ENCODE measurements around the gene UBE2E1.
A peak's percentile ranks its signal among the peaks of the same experiment; 100 is the strongest.

The UBE2E1 gene

DNA sequence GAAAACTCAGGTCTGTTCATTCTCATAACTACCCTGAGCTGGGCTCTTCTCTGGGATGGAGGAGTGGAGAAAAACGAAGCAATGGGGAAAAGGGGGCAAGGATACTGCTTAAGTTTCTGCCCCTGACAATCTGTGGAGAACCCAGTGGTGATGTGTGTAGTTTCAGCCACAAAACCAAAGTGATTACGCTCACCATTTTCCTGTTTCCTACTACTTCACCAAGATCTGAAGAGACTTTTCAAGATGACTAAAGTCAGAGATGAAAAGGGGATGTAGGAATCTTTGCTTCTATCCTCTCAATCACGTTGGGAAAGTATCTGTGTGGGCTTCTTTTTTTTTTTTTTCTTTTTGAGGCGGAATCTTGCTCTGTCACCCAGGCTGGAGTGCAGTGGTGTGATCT is 8.3 kb upstream of the UBE2E1 start:
- no peak for DNase-seq

DNA sequence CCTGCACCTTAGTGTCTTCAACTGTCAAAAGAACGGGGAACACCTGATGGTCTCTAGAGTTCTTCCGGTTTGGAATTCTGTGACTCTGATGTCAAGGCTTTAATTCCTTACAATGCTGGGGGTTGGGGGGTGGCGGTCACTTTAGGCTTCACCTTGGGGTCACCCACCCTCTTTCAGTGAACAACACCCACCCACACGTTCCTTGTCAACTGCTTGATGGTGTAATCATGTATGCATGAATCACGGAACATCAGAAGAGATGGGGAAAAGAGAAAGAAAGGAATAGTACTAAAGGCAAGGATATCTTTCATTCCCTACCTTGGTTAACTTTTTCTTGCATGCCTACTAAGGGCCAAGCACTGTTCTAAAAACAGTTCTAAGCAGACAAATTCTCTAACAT is 7.3 kb upstream of the UBE2E1 start:
- no peak for DNase-seq

DNA sequence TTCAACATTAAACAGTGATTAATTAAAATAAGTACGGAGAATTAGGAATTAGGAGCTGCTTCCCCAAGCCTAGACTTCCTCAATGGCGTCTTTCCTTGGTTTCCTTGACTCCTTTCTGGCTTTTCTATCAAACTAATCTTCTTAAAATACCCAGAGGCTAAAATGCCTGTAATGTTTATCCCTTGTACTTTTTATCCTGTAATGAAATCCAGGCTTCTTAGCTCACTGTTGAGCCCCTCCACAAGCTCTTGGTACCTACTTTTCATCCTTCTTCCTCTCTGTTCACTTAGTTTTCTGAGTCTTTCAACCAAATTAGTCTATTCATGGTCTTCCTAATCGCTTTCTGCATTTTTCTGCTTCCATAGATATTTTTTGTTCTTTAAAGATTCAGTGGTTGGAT is 6.9 kb upstream of the UBE2E1 start:
- DNase-seq, result no peak

DNA sequence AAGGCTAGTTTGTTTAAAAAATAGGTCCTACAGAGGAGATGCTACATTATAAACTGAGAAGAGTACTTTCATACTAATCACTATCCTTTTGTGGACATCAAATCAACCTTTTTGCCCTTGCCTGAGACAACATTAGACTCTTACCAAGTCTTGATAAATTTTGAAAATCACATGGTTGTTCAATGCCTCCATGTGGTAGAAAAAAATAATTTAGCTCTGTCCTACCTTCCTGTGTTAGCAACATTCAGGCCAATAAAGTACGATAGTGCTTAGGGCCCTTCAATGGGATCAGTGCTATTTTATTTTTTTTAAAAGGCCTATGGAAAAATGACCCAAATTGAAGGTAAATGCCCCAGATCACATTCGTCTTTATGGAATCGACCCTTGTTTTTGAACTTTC is 5.0 kb upstream of the UBE2E1 start:
- no peak for DNase-seq

DNA sequence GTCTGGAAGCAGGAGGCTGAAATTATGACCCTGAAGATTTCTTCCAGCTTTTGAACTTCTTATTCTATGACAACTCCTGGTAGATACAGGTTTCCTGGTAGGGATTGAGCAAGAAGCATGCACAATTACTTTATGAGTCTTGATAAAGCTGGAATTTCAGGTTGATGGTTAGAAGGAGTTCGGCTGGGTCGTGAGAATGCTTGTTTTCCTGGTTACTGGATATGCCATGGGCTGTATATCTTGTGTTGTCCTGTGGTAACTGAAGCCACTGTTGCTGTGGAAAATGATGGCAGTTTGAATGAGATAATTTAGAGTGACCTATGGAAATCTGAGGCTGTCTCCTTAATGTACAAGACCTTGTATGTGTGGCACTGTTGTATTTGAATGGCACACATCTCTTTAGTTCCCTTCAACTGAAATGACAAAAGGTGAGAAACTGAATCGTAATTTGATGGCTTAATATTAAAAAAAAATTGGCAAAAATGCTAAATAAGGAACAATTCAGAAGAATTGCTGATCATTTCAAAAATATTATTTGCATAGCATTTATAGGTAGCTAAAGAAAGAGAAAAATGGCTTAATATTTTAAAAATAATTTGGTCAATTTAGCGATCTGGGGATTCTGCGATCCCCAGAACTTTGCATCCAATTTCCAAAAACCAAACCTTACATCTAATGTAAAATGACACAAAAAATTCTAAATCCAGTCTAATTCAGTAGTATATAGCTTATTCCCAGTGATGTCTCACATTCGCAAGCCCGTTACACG is 1.1 kb upstream of the UBE2E1 start:
- DNase-seq, result no peak

DNA sequence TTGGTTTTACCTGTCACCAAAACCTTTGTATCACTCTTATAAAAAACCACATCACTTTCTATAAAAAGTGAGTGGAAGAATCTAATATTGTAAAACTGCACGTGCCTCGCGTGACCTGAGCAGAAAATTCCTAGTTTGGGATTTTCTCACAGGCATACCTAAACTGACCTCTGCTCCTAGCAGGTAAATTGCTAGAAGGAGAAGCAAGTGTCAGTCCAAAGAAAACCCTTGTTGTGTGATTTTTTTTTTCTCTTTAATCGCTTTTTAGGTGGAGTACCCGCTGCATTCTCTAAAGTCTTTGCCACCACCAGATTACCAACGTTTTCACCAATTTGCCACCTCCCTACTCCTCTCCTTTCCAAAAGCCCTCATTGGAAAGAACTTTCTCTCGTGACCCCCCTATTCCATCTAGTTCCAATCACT is 534 bp upstream of the UBE2E1 start:
- no peak for DNase-seq

DNA sequence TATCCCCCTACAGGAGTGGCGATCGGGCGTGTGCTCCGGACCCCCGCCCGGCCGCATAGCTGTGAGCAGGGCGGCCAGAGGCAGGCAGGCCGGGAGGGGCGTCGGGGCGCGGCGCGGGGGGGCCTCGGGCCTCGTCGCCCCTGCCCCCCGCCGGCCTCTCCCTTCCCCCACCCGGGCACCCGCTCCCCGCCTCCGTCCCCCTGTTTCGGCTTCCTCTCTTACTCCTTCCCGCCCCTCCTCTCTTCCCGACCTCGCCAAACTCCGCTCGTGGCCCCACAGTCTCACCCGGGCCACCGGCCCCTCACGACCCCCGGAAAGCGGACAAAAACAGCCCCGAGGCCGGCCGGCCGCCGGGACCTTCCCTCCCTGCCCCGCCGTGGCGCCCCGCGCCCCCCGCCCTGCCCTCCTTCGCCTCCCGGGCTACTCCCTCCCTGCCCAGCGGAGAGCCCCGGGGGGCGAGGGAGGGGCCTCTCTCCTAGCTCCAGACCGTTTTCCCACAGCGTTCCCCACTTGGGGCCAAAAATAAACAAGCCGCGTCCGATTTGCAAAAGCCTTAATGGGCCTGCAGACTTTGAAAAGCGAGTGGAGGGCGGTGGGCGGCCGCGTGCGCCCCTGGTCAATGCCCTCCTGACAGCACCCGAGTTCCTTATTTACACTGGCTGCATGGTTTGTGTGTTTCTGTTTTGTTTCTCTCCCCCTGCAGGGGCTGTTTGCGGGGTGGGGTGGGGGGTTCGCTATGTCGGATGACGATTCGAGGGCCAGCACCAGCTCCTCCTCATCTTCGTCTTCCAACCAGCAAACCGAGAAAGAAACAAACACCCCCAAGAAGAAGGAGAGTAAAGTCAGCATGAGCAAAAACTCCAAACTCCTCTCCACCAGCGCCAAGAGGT is 1.0 kb downstream of the UBE2E1 start:
- DNase-seq, result no peak

DNA sequence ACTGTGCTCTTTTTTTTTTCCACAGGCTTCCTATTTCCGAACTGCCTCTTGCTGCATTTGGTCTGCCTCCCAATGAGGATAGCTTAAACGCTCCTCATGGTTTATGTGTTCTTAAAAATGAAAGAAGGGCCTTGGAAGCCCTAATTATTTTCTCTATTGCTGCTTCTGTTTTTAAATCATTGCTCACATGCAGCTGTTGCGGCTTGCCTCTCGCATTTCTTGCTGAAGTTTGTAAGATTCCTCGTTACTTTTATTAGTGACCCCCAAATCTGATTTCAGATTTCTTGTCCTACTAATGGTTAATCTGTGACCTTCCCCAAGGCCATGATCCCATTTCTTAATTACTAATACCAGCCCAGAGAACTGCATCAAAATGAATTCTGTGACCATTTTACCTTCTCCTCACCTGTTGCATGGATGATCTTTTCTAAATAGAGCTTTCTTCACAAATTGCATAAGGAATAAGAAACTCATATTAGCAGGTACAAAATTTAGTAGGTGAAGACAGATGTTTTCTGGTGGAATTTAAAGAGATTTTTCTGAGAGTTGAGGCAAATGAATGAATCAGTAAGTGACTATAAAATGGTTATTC is 1.8 kb downstream of the UBE2E1 start:
- no peak for DNase-seq

DNA sequence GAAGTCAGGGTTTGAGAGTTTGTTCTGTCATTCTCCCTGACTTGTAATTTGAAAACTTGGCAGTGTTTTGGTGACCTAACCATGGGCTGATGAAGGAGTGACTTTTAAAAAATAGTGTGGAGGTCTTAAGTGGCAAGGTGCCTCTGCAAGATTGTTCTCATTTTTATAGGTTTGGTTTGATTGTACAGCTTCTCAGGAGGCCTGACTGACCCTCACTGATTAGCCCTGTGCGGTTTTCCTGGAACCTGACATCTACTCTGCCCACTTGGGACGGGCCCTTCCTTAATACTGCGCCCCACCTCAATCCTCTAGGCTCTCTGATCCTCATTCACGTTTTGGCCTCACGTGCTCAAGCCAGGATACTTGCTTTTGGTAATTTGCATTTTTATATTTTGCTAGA is 2.8 kb downstream of the UBE2E1 start:
- DNase-seq, result no peak

DNA sequence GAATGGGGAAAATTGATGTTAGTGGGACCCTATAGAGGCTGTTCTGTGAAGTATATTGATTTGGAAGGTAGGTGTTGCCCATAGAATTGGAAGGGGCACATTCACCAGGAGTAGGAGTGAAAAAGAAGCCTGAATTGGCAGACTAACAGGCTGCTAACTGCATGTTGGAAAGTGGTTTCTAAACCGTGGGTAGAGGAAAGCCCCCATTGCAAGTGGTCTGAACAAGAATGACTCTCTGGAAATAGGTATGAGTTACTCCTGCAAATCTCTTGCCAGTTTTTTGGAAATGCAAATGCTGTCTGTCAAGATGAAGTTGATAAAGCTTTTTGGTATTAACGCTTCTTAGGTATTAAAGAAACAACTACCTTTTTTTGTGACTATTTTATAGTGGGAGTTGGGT is 3.5 kb downstream of the UBE2E1 start:
- no peak for DNase-seq

DNA sequence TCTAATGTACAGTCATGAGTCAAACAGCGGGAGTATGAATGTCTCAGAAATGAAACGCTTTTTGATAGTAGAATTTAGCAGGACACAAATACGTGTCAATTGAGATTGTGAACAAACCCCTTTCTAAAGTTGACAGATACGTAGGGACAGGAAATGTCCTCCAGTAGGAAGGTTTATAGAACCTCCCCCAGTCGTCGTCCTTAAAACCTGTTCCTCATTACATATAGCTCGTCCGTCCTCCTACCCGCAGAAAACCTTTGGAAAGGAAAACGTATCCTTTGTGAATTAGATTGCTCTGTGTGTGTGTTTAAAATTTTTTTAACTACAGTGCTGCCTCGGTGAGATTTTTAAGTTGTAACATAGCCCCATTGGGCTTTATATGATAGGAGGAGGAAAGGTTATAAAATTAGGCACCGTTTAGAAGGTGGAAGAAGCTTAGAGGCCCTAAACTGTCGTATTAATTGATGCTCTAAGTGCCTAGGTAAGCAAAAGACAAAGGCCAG is 4.1 kb downstream of the UBE2E1 start:
- peak; percentile 75 for DNase-seq

DNA sequence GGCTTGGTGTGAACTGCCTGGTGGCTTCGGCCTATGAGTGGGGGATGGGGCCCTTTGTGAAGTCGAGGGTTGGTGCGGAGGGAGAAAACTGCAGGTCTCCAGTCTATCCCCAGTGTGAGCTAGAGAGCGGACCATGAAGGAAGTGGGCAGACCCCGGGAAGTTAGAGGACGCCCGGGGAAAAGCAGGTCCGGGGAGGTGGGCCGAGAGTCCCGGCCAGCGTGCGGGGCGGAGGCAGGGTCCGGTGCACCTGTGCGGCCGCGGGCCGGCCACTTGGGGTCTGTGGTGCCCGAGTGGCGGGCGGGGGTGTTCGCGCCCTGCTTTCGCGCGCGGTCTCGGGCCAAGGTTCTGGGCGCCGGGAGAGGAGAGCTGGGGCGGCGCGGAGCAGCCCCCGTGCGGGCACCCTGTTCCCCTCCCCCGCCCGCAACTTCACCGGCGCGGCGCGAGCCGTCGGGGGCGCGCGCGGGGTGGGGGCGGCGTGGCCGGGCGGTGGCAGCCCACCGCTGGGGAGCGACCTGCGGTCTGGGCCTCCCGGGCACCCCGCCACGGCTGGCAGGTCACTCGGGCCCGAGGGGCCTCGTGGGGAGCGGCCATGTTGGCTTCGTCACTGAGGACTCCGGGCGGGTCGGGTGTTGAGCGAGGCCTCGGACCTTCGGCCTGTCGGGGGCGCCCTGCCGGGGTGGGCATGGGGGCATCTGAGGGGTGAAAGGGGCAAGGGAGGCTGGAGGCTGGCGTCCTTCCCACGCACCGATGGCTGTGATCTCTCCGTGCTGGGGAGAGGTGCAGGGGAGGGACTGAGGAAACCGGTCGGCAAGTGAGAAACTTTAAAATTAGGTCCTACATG is 4.8 kb downstream of the UBE2E1 start:
- DNase-seq, result no peak

DNA sequence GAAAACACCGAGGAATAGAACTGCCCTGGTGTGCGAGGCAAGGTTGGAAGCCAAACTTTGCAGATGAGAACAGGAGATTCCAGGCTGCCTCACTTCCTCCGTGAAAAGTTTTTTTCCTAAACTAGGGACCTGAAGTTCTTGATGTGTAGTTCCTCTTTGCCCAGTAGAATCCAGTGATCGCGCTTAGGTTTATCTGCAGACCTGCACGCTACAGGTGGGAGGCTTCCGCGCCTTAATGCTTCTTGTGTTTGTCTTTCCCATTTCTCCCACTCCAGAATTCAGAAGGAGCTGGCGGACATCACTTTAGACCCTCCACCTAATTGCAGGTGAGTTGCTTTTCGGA is 5.4 kb downstream of the UBE2E1 start:
- no peak for DNase-seq

DNA sequence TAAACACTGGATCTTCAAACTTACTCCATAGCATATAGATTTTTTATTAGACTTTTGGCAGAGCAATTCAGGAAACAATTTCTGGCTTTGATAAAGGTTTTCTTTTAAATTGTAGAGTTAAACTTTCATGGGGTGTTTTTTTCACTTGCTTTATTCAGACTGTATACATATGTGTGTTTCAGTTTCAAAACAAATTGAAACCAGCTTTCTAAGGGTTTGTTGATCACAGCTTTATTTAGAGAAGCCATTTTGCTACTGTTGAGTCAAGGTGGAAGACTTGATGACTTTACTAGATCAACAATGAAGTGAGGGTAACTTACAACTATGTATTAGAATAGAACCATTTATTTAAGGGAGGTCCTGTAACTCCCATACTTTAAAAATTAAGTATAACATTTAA is 6.2 kb downstream of the UBE2E1 start:
- DNase-seq, result no peak

DNA sequence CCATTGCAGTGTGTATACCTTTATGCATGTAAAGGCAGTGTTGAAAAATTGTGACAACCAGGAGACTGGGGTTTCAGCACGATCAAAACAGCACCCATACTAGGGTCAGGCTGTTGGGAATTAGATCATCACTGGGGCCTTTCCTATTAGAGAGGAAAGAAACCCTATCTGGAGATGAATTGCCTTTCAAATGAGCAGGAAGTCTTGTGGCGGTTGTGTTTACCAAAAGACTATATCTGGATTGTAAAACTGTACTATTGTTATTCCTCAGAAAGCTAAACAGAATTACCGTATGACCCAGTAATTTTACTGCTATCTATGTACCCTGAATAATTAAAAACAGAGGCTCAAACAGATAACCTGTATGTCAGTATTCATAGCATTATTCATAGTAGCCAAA is 10.1 kb downstream of the UBE2E1 start:
- no peak for DNase-seq

DNA sequence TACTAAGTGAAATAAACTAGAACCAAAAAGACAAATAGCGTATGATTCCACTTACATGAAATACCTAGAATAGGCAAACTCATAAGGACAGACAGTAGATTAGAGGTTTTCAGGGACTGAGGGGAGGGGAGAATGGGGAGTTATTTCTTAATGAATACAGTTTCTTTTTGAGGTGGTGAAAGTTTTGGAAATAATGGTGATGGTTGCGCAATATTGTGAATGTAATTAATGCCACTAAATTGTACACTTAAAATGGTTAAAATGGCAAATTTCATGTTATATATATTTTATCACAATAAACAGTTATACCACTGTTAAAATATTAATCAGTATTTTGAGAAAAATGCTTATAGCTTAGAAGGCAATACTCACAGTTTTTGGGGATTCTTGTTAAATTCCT is 11.0 kb downstream of the UBE2E1 start:
- DNase-seq, result no peak

DNA sequence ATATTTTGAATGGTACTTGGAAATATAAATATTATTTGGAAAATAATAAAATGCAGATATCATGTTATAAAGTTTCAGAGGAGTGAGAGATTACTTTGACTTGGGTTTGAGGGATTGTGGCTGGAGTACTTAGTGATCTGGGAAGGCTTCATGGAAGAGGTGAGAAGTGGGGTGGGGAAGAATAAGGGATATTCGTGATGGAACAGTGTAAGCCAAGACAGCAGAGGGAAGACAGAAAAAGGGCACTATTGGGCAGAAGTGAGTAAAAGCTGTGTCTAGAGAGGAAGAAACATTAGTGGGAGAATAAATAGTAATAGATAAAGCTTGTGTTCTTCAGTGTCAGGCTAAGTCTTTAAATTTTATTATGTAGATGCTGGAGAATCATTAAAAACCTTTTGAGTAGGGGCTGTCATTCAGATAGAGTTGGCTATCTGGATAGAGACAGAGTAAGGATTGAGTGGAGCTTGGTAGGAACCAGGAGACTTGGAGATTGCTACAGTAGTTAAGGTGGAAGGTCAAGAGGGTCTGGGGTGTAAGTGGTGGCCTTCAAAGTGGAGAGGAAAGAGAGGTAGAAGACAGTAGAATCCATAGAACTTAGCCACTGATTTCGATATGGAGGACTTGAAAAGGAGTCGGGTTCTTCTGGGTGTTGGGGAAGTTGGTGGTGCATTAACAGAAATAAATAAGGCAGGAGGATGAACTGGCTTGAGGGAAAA is 11.9 kb downstream of the UBE2E1 start:
- no peak for DNase-seq

DNA sequence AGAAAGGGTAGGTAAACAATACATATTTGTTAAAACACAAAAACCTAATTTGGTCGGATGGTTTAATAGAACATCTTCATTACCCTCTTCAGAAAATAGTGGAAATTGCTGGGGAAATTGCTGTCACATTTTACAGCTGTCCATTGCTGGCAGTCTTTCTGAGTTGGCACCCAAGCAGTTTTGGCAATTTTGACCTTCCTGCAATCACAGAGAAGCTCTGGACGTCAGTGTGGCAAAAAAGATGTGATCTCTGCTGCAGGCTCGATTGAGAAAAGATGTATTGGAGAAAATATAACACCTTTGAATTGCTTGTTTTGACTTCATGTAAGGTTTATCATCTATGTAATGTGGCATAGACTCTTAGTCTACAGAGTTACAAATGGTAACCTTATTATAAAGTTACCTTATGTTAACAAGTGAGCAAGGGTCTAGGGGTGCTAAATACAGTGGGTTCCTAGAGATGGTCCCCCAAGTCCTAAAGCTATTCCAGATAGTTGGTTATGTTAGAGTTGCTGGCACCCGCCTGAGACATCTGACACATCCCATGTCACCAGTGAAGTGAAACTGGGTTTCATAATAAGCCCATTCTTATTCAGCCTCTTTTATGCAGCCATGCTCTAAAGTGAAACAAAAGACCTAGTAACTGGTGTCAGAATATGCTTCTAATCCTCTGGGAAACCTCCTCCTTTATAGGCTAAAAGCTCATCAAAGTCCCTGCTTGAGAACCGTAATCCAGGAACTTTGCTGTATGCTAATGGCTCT is 14.0 kb downstream of the UBE2E1 start:
- DNase-seq, result no peak

DNA sequence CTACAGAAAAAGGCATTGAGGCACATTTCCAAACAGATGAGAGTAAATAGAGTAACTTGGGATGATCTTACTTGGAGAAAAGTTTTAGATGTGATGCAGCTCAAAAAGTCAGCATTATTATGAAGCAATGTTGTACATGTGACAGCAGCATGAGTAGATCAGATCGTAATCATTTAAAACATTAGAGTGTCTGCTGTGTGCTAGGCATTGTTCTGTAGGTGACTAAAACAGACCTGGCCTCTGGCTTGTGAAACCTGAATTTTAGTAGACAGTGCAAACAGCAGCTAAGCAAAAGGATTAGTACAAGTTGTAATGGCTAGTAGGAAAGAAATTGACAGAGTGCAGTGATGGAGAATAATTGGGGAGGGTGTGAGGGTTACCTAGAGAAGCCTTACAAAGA is 15.1 kb downstream of the UBE2E1 start:
- no peak for DNase-seq

DNA sequence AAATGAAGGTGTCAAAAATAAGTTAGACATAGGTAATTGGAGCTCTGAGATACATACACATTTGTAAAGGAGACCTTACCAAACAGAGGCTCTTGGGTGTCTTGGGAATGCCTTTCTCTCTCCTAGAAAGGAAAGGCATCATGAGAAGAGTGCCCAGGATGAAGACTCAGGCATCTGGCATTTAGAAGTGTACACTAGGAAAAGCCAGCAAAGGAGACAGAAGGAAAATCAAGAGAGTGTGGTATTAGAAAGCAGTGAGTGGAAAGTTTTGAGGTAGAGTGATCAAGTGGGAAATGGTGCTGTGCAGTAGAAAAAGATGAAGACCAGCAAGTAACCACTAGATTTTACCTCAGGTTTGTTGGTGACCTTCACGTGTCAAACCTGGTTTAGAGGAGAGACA is 16.1 kb downstream of the UBE2E1 start:
- DNase-seq, result no peak

DNA sequence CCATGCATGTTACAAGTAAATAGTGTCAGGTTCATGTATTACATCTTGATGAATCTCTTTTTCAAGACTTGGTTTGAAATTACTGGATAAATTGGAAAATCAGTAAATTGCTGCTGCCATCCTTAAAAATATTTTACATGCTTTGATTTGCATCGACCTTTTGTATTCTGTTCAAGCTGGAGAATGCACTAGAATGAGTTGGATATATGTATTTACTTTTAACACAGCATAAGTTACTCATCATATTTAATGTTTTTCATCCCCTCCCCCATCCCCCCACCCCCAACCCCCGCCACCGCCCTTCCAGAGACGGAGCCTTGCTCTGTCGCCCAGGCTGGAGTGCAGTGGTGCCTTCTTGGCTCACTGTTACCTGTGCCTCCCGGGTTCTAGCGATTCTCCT is 16.8 kb downstream of the UBE2E1 start:
- no peak for DNase-seq

DNA sequence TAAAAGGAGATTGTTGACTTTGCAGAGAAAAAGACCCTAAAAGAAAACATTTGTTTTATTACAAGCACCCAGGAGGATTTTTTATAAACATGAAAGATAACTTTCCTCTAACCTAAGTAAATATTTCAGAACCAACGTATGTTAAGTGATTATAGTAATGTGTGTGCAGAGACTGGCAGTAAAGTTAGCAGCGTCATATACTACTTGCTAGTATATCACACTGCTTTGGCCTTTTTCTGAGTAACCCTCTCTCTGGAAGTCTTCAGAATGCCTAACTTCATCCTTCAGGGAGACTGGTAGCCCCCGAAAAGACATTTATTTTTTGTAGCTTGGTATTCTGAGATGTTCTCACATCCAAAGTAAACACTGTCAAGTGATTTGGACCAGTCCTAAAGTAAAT is 17.9 kb downstream of the UBE2E1 start:
- no peak for DNase-seq

Data from NCI-H510A treated with DMSO at 0.1 percent for 48 hours (cell line).